ENCODE data around the gene C3orf62. TPM values are rescaled to one million over a fixed set of nuclear protein-coding genes. Genes with fewer than 3 reads are reported as not detected.

C3orf62 gene
- total and polyA plus RNA-seq, 9 of the 15 experiments (the other 6 are each of a cell fraction or from before 2014, with no cell fraction given), result 1.3 to 5.7 (median 3.4) TPM

DNA sequence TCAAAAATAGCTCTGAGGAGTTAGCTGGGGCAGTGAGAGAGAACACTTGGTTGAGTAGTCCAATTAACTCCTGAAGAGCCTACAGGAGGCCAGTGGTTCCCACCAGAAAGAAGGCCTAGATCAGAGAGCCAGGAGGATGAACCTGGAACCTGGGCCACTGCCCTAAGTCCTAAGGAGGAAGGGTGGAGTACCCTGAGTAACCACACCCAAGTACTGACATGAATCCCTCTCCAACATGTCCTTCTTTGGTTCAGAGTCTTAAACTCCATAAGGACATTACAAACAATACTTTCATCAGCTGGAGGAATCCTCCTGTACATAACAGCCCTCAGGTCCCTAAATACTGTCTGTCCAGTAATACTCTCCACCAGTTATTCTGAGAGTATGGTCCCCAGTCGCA is 25.6 kb upstream of the C3orf62 start:
- H3K9me1 ChIP-seq (ENCODE audit: control insufficient read depth, insufficient read depth, low read length), result no peaks in the 10 kb centered on the region
- ChIA-PET POLR2A (interaction anchor here (0.7 to 1.0 kb wide), 2 partner anchors 10 to 12 kb away, joined by 3 to 5 read pairs; no protein-coding TSS in a partner anchor), CTCF (ENCODE audit: low intra/inter-chr PET ratio) (interaction anchor here (0.5 kb wide), 1 partner anchor 287 kb away, joined by 4 read pairs; no protein-coding TSS in a partner anchor)
- no peaks in the 10 kb centered on the region for H3K79me2 ChIP-seq (ENCODE audit: control insufficient read depth, insufficient read depth, low read length)
- H3K36me3 ChIP-seq (ENCODE audit: control insufficient read depth, insufficient read depth, low read length), result peaks cover 59% of the 10 kb centered on the region
- H3K4me2 ChIP-seq (ENCODE audit: insufficient read depth, low read length), result no peak overlapping the region
- FAIRE-seq (no peak), ATAC-seq (no peak), DNase-seq (ENCODE audit: extremely low read depth in 1 of 4, low spot score in 3 of 4) (no peak)
- no peak overlapping the region for H3K4me3 ChIP-seq
- intact Hi-C loops (cut with micrococcal nuclease) (no loop called here), in situ Hi-C loops (cut with MboI) (no loop called here)
- no peaks in the 10 kb centered on the region for H4K20me1 ChIP-seq (replicated peaks; ENCODE audit: control insufficient read depth, insufficient read depth, low read length)
- H3K9me3 ChIP-seq (replicated peaks; ENCODE audit: control insufficient read depth, insufficient read depth, low read depth, low read length), result no peaks in the 10 kb centered on the region
- no peaks in the 10 kb centered on the region for H3K4me1 ChIP-seq (replicated peaks in 1 of 2; ENCODE audit: control insufficient read depth in 2 of 2, insufficient read depth in 2 of 2, low read length in 2 of 2)
- no TSS peak for BruUV-seq (replicated peaks)
- no peak overlapping the region for H2AFZ ChIP-seq (ENCODE audit: low read depth, low read length)
- 100% methylated on average over 1 of the region's 1 CpG for WGBS (ENCODE audit: insufficient coverage, low coverage, missing lambda C conversion rate)
- no peaks in the 10 kb centered on the region for H3K27me3 ChIP-seq (ENCODE audit: control insufficient read depth in 2 of 2, insufficient read depth in 2 of 2, low read length in 2 of 2)
- no peak overlapping the region for H3K27ac ChIP-seq (ENCODE audit: extremely low read depth, low read depth, low read length)
- H3K9ac ChIP-seq (ENCODE audit: insufficient read depth in 1 of 2, low read depth in 2 of 2, low read length in 2 of 2), result no peak overlapping the region
- TF ChIP-seq ZNF175 (CRISPR knock-in tag; IDR thresholded peaks at IDR 0.05; ENCODE audit: low read depth), result no peak
- no peak for TF ChIP-seq ELF4 (CRISPR knock-in tag; IDR thresholded peaks at IDR 0.05)
- TF ChIP-seq ETV1 (tag; conservative IDR thresholded peaks at IDR 0.05; ENCODE audit: low read depth), result no peak
- no peak for TF ChIP-seq TAF9B (IDR thresholded peaks at IDR 0.05; ENCODE audit: partially characterized antibody)
- no peak for TF ChIP-seq MCM2 (IDR thresholded peaks at IDR 0.05; ENCODE audit: low read depth)
- TF ChIP-seq STAT6 (CRISPR knock-in tag; IDR thresholded peaks at IDR 0.05), result no peak
- TF ChIP-seq, protein P1, sequence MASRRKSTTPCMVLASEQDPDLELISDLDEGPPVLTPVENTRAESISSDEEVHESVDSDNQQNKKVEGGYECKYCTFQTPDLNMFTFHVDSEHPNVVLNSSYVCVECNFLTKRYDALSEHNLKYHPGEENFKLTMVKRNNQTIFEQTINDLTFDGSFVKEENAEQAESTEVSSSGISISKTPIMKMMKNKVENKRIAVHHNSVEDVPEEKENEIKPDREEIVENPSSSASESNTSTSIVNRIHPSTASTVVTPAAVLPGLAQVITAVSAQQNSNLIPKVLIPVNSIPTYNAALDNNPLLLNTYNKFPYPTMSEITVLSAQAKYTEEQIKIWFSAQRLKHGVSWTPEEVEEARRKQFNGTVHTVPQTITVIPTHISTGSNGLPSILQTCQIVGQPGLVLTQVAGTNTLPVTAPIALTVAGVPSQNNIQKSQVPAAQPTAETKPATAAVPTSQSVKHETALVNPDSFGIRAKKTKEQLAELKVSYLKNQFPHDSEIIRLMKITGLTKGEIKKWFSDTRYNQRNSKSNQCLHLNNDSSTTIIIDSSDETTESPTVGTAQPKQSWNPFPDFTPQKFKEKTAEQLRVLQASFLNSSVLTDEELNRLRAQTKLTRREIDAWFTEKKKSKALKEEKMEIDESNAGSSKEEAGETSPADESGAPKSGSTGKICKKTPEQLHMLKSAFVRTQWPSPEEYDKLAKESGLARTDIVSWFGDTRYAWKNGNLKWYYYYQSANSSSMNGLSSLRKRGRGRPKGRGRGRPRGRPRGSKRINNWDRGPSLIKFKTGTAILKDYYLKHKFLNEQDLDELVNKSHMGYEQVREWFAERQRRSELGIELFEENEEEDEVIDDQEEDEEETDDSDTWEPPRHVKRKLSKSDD (conservative IDR thresholded peaks at IDR 0.05; ENCODE audit: low read length), result no peak
- TF ChIP-seq, protein P2, sequence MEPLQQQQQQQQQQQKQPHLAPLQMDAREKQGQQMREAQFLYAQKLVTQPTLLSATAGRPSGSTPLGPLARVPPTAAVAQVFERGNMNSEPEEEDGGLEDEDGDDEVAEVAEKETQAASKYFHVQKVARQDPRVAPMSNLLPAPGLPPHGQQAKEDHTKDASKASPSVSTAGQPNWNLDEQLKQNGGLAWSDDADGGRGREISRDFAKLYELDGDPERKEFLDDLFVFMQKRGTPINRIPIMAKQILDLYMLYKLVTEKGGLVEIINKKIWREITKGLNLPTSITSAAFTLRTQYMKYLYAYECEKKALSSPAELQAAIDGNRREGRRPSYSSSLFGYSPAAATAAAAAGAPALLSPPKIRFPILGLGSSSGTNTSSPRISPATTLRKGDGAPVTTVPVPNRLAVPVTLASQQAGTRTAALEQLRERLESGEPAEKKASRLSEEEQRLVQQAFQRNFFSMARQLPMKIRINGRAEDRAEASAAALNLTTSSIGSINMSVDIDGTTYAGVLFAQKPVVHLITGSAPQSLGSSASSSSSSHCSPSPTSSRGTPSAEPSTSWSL (CRISPR knock-in tag; IDR thresholded peaks at IDR 0.05; ENCODE audit: borderline replicate concordance), result no peak
- no peak for TF ChIP-seq DNMT1 (IDR thresholded peaks at IDR 0.05)
- TF ChIP-seq CHD1 (IDR thresholded peaks at IDR 0.05; ENCODE audit: low read length), result no peak
- no peak for TF ChIP-seq KAT8 (IDR thresholded peaks at IDR 0.05; ENCODE audit: low read depth)
- no peak for TF ChIP-seq ZNF174 (CRISPR knock-in tag; IDR thresholded peaks at IDR 0.05)
- no peak for TF ChIP-seq ZMIZ1 (IDR thresholded peaks at IDR 0.05; ENCODE audit: low read depth in 2 of 2, low read length in 2 of 2)
